Duodenal mucosa (tissue), 2 donors: ENCODE data around the gene RRAS2.

Experiments
- H3K27ac ChIP-seq: one replicate; pipeline ENCODE4 v1.7.0; 2013; ENCODE audit warnings: low read depth, low read length
- H3K27me3 ChIP-seq, 2 donors: one replicate each; pipeline ENCODE4 v1.7.0; 2013; ENCODE audit warnings: low read length in 2 of 2, control low read depth in 1 of 2; ENCODE audit not compliant: insufficient read depth in 2 of 2, control insufficient read depth in 1 of 2
- H3K36me3 ChIP-seq, 2 donors: one replicate each; pipeline ENCODE4 v1.7.0; 2013; ENCODE audit warnings: low read length in 2 of 2, control low read depth in 1 of 2; ENCODE audit not compliant: insufficient read depth in 2 of 2, control insufficient read depth in 1 of 2
- H3K4me1 ChIP-seq, 2 donors: one replicate each; pipeline ENCODE4 v1.7.0; 2013; ENCODE audit warnings: low read length in 2 of 2, control low read depth in 1 of 2; ENCODE audit not compliant: insufficient read depth in 2 of 2, control insufficient read depth in 1 of 2
- H3K4me3 ChIP-seq, 2 donors: one replicate each; pipeline ENCODE4 v1.7.0; 2013; ENCODE audit warnings: low read length in 2 of 2, low read depth in 1 of 2
- H3K9ac ChIP-seq, 2 donors: one replicate each; pipeline ENCODE4 v1.7.0; 2013; ENCODE audit warnings: low read length in 2 of 2, low read depth in 1 of 2
- H3K9me3 ChIP-seq, 2 donors: one replicate each; pipeline ENCODE4 v1.7.0; 2013; ENCODE audit warnings: low read length in 2 of 2, control low read depth in 1 of 2; ENCODE audit not compliant: control insufficient read depth in 1 of 2

Gene RRAS2

DNA sequence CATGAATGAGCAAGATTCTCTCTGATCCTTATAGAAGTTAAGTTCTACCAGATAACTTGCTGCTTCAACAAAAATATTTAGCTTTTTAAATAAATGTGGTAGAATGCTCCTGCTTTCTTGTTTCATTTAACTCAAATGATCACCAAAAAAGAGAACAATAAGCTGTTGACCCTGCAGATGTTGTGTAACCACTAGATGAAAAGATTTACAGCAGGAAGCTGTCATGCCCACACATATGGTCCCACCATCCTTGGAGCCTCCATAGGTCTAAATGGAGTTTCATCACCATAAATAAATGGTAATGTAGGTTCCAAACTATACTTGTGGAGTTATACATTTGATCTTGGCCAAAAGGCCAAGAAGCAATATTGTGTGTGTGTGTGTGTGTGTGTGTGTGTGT is 118.8 kb downstream of the RRAS2 start:
- Histone ChIP-seq H3K9me3 (no peaks in the 10 kb centered on the region), H3K27me3 (no peaks in the 10 kb centered on the region), H3K27ac (no peak overlapping the region), H3K4me3 (no peak overlapping the region), H3K9ac (no peak overlapping the region), H3K4me1 (peaks cover 0 to 12% of the 10 kb centered on the region in 2 donors), H3K36me3 (peaks cover 0 to 11% of the 10 kb centered on the region in 2 donors)

GRCh38 chr11:14237444-14237961 is 121.5 kb downstream of the RRAS2 start:
- Histone ChIP-seq H3K4me1 (peaks cover 0 to 12% of the 10 kb centered on the region in 2 donors), H3K9ac (no peak overlapping the region), H3K9me3 (no peaks in the 10 kb centered on the region), H3K4me3 (no peak overlapping the region), H3K36me3 (no peaks in the 10 kb centered on the region), H3K27ac (no peak overlapping the region), H3K27me3 (no peaks in the 10 kb centered on the region)

- peaks cover 0 to 12% of the 10 kb centered on the region in 2 donors for H3K4me1 ChIP-seq
- no peaks in the 10 kb centered on the region for H3K9me3 ChIP-seq
- no peak overlapping the region for H3K27ac ChIP-seq
- H3K27me3 ChIP-seq: no peaks in the 10 kb centered on the region
- no peak overlapping the region for H3K4me3 ChIP-seq
- no peak overlapping the region for H3K9ac ChIP-seq
- H3K36me3 ChIP-seq: no peaks in the 10 kb centered on the region
Observed at GRCh38 chr11:14235701-14236100, 123.3 kb downstream of the RRAS2 start.

DNA sequence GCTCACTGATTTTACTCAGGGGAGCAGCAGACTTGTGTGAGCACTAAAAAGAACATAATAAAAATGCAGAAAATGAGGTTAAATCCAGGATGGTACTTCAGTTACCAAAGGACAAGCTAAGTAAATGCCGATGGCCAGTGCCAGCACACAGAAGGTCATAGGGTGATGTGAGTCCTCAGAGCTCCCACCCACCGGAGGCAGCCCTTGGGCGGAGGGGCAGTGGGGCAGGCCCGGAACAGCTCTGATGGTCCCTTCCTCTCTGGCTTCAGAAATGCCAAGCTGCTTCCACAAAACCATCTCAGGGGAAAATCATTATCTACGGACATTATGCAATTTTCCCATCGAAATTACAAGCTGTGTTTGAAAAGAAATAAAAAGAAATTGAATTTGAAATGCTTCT is 124.5 kb downstream of the RRAS2 start:
- Histone ChIP-seq H3K27ac (no peak overlapping the region), H3K4me3 (no peak overlapping the region), H3K9ac (no peak overlapping the region), H3K27me3 (no peaks in the 10 kb centered on the region), H3K36me3 (no peaks in the 10 kb centered on the region), H3K4me1 (peaks cover 0 to 12% of the 10 kb centered on the region in 2 donors), H3K9me3 (no peaks in the 10 kb centered on the region)

DNA sequence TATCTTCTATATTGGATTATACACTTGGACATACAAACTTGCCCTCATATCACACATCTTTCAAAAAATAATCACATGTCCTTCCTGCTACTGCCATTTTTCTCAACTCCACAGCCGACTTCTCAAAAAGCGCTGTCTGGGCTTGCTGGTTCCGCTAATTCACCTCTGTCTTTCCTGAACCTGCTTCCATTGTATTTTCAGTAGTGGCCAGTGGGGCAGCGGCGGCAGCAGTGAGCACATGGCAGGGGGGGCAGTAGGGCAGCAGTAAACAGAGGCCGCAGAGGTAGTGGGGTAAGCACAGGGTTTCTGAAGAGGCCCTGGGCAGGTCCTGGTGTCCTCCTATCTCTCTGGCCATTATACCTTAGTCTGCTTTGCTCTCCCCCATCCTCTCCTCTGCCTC is 126.3 kb downstream of the RRAS2 start:
- Histone ChIP-seq H3K9me3 (no peaks in the 10 kb centered on the region), H3K4me3 (no peak overlapping the region), H3K36me3 (peaks cover 0 to 2% of the 10 kb centered on the region in 2 donors), H3K27me3 (no peaks in the 10 kb centered on the region), H3K4me1 (peaks cover 0 to 8% of the 10 kb centered on the region in 2 donors), H3K9ac (no peak overlapping the region), H3K27ac (no peak overlapping the region)

- Histone ChIP-seq H3K4me1 (no peaks in the 10 kb centered on the region), H3K9me3 (peaks cover 0 to 7% of the 10 kb centered on the region in 2 donors), H3K27me3 (no peaks in the 10 kb centered on the region), H3K4me3 (no peak overlapping the region), H3K36me3 (peaks cover 0 to 2% of the 10 kb centered on the region in 2 donors), H3K27ac (no peak overlapping the region), H3K9ac (no peak overlapping the region)
Observed at GRCh38 chr11:14230407-14230806, 128.6 kb downstream of the RRAS2 start.

GRCh38 chr11:14229472-14229871 is 129.5 kb downstream of the RRAS2 start:
- no peaks in the 10 kb centered on the region for H3K27me3 ChIP-seq
- H3K9ac ChIP-seq: no peak overlapping the region
- peaks cover 0 to 7% of the 10 kb centered on the region in 2 donors for H3K9me3 ChIP-seq

DNA sequence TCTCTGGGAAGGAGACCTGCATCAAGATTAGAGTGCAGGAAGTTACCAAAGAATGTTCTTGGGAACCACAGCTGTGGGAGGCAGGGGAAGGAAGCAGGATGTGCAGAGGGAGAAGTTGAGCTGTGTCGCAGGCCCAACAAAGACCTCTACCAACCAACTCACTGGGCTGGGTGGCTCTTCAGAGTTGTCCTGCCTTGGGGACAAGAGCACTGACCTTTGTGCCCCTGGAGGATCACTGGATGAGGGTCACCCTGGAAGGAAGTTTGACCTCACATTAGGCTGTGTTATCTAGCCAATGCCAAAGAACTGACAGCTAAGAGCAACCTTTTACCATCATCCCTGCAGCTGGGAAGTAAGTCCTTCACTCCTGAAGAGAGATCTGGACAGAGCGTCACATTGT is 130.6 kb downstream of the RRAS2 start:
- H3K27me3 ChIP-seq: no peaks in the 10 kb centered on the region
- H3K27ac ChIP-seq: no peak overlapping the region
- H3K9me3 ChIP-seq: peaks cover 0 to 7% of the 10 kb centered on the region in 2 donors
- no peaks in the 10 kb centered on the region for H3K4me1 ChIP-seq
- no peak overlapping the region for H3K9ac ChIP-seq
- peaks cover 0 to 2% of the 10 kb centered on the region in 2 donors for H3K36me3 ChIP-seq
- no peak overlapping the region for H3K4me3 ChIP-seq

More at GRCh38 chr11:14229472-14229871, 129.5 kb downstream of the RRAS2 start:
- Histone ChIP-seq H3K4me1 (no peaks in the 10 kb centered on the region), H3K36me3 (peaks cover 0 to 2% of the 10 kb centered on the region in 2 donors), H3K4me3 (no peak overlapping the region), H3K27ac (no peak overlapping the region)
